ENCODE data around the gene SUMO1.
A peak's percentile ranks its signal among the peaks of the same experiment; 100 is the strongest.

Gene SUMO1

GRCh38 chr2:202178346-202178958 lies 59.9 kb downstream of the SUMO1 start:
- Mint-ChIP-seq H3K9me3 (no peaks in the 10 kb centered on the region), H3K36me3 (ENCODE audit: low read depth) (no peaks in the 10 kb centered on the region), H3K4me3 (no peak overlapping the region), H3K27ac (no peak overlapping the region), H3K4me1 (peaks cover under 1% of the 10 kb centered on the region), H3K27me3 (no peaks in the 10 kb centered on the region)
- ATAC-seq (peak; percentile 87), DNase-seq (peak; percentile 54)

- Mint-ChIP-seq H3K27me3 (peaks cover 13% of the 10 kb centered on the region), H3K36me3 (ENCODE audit: low read depth) (no peaks in the 10 kb centered on the region), H3K9me3 (no peaks in the 10 kb centered on the region), H3K27ac (peak overlapping the region; percentile 57), H3K4me3 (peak overlapping the region; percentile 4), H3K4me1 (peaks cover 25% of the 10 kb centered on the region)
- DNase-seq (peak; percentile 57), ATAC-seq (peak; percentile 80)
Measured at GRCh38 chr2:202172439-202173211, 65.8 kb downstream of the SUMO1 start.

- H3K9me3 Mint-ChIP-seq, result no peaks in the 10 kb centered on the region
- peaks cover 13% of the 10 kb centered on the region for H3K27me3 Mint-ChIP-seq
- no peak for ATAC-seq
- peak overlapping the region; percentile 37 for H3K27ac Mint-ChIP-seq
- H3K36me3 Mint-ChIP-seq (ENCODE audit: low read depth), result no peaks in the 10 kb centered on the region
- H3K4me3 Mint-ChIP-seq, result no peak overlapping the region
- peaks cover 25% of the 10 kb centered on the region for H3K4me1 Mint-ChIP-seq
- DNase-seq, result peak; percentile 16
Measured at GRCh38 chr2:202171241-202171825, 67.1 kb downstream of the SUMO1 start.

GRCh38 chr2:202169832-202170424 lies 68.5 kb downstream of the SUMO1 start:
- no peaks in the 10 kb centered on the region for H3K36me3 Mint-ChIP-seq (ENCODE audit: low read depth)
- no peak overlapping the region for H3K27ac Mint-ChIP-seq
- H3K4me3 Mint-ChIP-seq, result no peak overlapping the region
- no peaks in the 10 kb centered on the region for H3K9me3 Mint-ChIP-seq
- no peak for DNase-seq
- peaks cover 25% of the 10 kb centered on the region for H3K4me1 Mint-ChIP-seq
- no peak for ATAC-seq
- H3K27me3 Mint-ChIP-seq, result peaks cover 13% of the 10 kb centered on the region

- DNase-seq (no peak), ATAC-seq (peak; percentile 41)
- Mint-ChIP-seq H3K9me3 (no peaks in the 10 kb centered on the region), H3K36me3 (ENCODE audit: low read depth) (no peaks in the 10 kb centered on the region), H3K27me3 (peaks cover 13% of the 10 kb centered on the region), H3K27ac (no peak overlapping the region), H3K4me3 (no peak overlapping the region), H3K4me1 (peaks cover 25% of the 10 kb centered on the region)
Measured at GRCh38 chr2:202169131-202169530, 69.3 kb downstream of the SUMO1 start.

GRCh38 chr2:202165945-202166344 lies 72.5 kb downstream of the SUMO1 start:
- no peak for ATAC-seq
- Mint-ChIP-seq H3K36me3 (ENCODE audit: low read depth) (no peaks in the 10 kb centered on the region), H3K27ac (no peak overlapping the region), H3K4me1 (peaks cover 4% of the 10 kb centered on the region), H3K4me3 (no peak overlapping the region), H3K9me3 (no peaks in the 10 kb centered on the region), H3K27me3 (peaks cover 8% of the 10 kb centered on the region)
- DNase-seq, result no peak

- ATAC-seq (no peak), DNase-seq (no peak)
- no peaks in the 10 kb centered on the region for H3K9me3 Mint-ChIP-seq
- H3K36me3 Mint-ChIP-seq (ENCODE audit: low read depth), result no peaks in the 10 kb centered on the region
- no peak overlapping the region for H3K27ac Mint-ChIP-seq
- peaks cover 3% of the 10 kb centered on the region for H3K4me1 Mint-ChIP-seq
- peaks cover 3% of the 10 kb centered on the region for H3K27me3 Mint-ChIP-seq
- H3K4me3 Mint-ChIP-seq, result no peak overlapping the region
Measured at GRCh38 chr2:202165208-202165607, 73.2 kb downstream of the SUMO1 start.

GRCh38 chr2:202164411-202164810 lies 74.0 kb downstream of the SUMO1 start:
- no peak for ATAC-seq
- no peak overlapping the region for H3K27ac Mint-ChIP-seq
- no peak for DNase-seq
- H3K36me3 Mint-ChIP-seq (ENCODE audit: low read depth), result no peaks in the 10 kb centered on the region
- H3K4me1 Mint-ChIP-seq, result peaks cover 3% of the 10 kb centered on the region
- H3K9me3 Mint-ChIP-seq, result no peaks in the 10 kb centered on the region
- H3K4me3 Mint-ChIP-seq, result no peak overlapping the region
- no peaks in the 10 kb centered on the region for H3K27me3 Mint-ChIP-seq

GRCh38 chr2:202161151-202161835 lies 77.1 kb downstream of the SUMO1 start:
- ATAC-seq, result no peak
- no peak for DNase-seq
- H3K36me3 Mint-ChIP-seq (ENCODE audit: low read depth), result no peaks in the 10 kb centered on the region
- no peak overlapping the region for H3K27ac Mint-ChIP-seq
- H3K4me1 Mint-ChIP-seq, result peaks cover 3% of the 10 kb centered on the region
- no peaks in the 10 kb centered on the region for H3K27me3 Mint-ChIP-seq
- no peak overlapping the region for H3K4me3 Mint-ChIP-seq
- H3K9me3 Mint-ChIP-seq, result no peaks in the 10 kb centered on the region

- H3K27me3 Mint-ChIP-seq, result peaks cover 2% of the 10 kb centered on the region
- no peaks in the 10 kb centered on the region for H3K36me3 Mint-ChIP-seq (ENCODE audit: low read depth)
- peaks cover 3% of the 10 kb centered on the region for H3K4me1 Mint-ChIP-seq
- DNase-seq (no peak), ATAC-seq (no peak)
- H3K4me3 Mint-ChIP-seq, result no peak overlapping the region
- H3K27ac Mint-ChIP-seq, result no peak overlapping the region
- H3K9me3 Mint-ChIP-seq, result no peaks in the 10 kb centered on the region
Measured at GRCh38 chr2:202158796-202159195, 79.6 kb downstream of the SUMO1 start.

- no peak for DNase-seq
- Mint-ChIP-seq H3K27ac (no peak overlapping the region), H3K27me3 (peaks cover 2% of the 10 kb centered on the region), H3K4me3 (no peak overlapping the region), H3K36me3 (ENCODE audit: low read depth) (no peaks in the 10 kb centered on the region), H3K4me1 (peaks cover 3% of the 10 kb centered on the region), H3K9me3 (no peaks in the 10 kb centered on the region)
- no peak for ATAC-seq
Measured at GRCh38 chr2:202157211-202157990, 81.0 kb downstream of the SUMO1 start.
